Measurements from ENCODE around the gene CTNNA3.

CTNNA3 gene

GRCh38 chr10:67098461-67098860 is 597.5 kb downstream of the CTNNA3 start:
- DNase-seq, result no peak

GRCh38 chr10:67095531-67095930 is 600.5 kb downstream of the CTNNA3 start:
- no peak for DNase-seq

GRCh38 chr10:67088036-67088435 is 608.0 kb downstream of the CTNNA3 start:
- no peak for DNase-seq

- no peak for DNase-seq
Observed at GRCh38 chr10:67087135-67087425, 608.9 kb downstream of the CTNNA3 start.

GRCh38 chr10:67086327-67087134 is 609.5 kb downstream of the CTNNA3 start:
- DNase-seq, result no peak

- no peak for DNase-seq
Observed at GRCh38 chr10:67079126-67079525, 616.9 kb downstream of the CTNNA3 start.

- DNase-seq, result no peak
Observed at GRCh38 chr10:67077376-67077775, 618.6 kb downstream of the CTNNA3 start.

- no peak for DNase-seq
Observed at GRCh38 chr10:67076144-67076543, 619.9 kb downstream of the CTNNA3 start.

GRCh38 chr10:67075491-67075971 is 620.5 kb downstream of the CTNNA3 start:
- no peak for DNase-seq

- no peak for DNase-seq
Observed at GRCh38 chr10:67072654-67073053, 623.3 kb downstream of the CTNNA3 start.

- no peak for DNase-seq
Observed at GRCh38 chr10:67050415-67050814, 645.6 kb downstream of the CTNNA3 start.

GRCh38 chr10:67049988-67050387 is 646.0 kb downstream of the CTNNA3 start:
- no peak for DNase-seq

GRCh38 chr10:67046507-67046906 is 649.5 kb downstream of the CTNNA3 start:
- no peak for DNase-seq

GRCh38 chr10:67045404-67045803 is 650.6 kb downstream of the CTNNA3 start:
- no peak for DNase-seq

GRCh38 chr10:67043041-67043440 is 653.0 kb downstream of the CTNNA3 start:
- no peak for DNase-seq

- DNase-seq, result no peak
Observed at GRCh38 chr10:67036808-67037207, 659.2 kb downstream of the CTNNA3 start.

- no peak for DNase-seq
Observed at GRCh38 chr10:67033878-67034277, 662.1 kb downstream of the CTNNA3 start.

- DNase-seq, result no peak
Observed at GRCh38 chr10:67022099-67022498, 673.9 kb downstream of the CTNNA3 start.

GRCh38 chr10:67017218-67017617 is 678.8 kb downstream of the CTNNA3 start:
- DNase-seq, result no peak

- no peak for DNase-seq
Observed at GRCh38 chr10:67015225-67015624, 680.8 kb downstream of the CTNNA3 start.

- DNase-seq, result no peak
Observed at GRCh38 chr10:67011981-67012380, 684.0 kb downstream of the CTNNA3 start.

GRCh38 chr10:67011480-67011879 is 684.5 kb downstream of the CTNNA3 start:
- DNase-seq, result no peak

- no peak for DNase-seq
Observed at GRCh38 chr10:67005981-67006380, 690.0 kb downstream of the CTNNA3 start.

- DNase-seq, result no peak
Observed at GRCh38 chr10:67004690-67005089, 691.3 kb downstream of the CTNNA3 start.
